PC-9 (cell line): ENCODE data around the gene VAT1L. TPM values are rescaled to one million over a fixed set of nuclear protein-coding genes. Genes with fewer than 3 reads are reported as not detected.

Experiments
- BruUV-seq: library from RNA; stranded (reverse); fragments of 400-500 nt; replicated peaks from 2 replicates; lab custom pipeline; 2021; lab: Mats Ljungman, UMichigan
- CTCF ChIA-PET: fragments of 300-600 bp; sonication (Branson Sonifier 250); formaldehyde crosslinking; loops from one replicate; lab custom pipeline; 2022; ENCODE audit warnings: antibody characterized with exemption; lab: Charles Lee
- POLR2A ChIA-PET: fragments of 300-600 bp; sonication (Branson Sonifier 250); formaldehyde crosslinking; loops from one replicate; lab custom pipeline; 2022; ENCODE audit warnings: antibody characterized with exemption; ENCODE audit not compliant: unreplicated experiment; lab: Charles Lee
- DNase-seq, 2 experiments: peaks; one replicate each; pipeline versions ENCODE4 v3.0.0 to v3.0.0-alpha.2; 2015 to 2022; ENCODE audit warnings: mixed read lengths in 1 of 2
- H2AFZ ChIP-seq: fragments of 200-600 bp; sonication (generic); 2 replicates; pipeline ENCODE4 v1.8.1; 2017; ENCODE audit warnings: antibody characterized with exemption
- H3F3A ChIP-seq: fragments of 200-600 bp; sonication (generic); 2 replicates; pipeline ENCODE4 v1.8.1; 2017; ENCODE audit warnings: antibody characterized with exemption, mild to moderate bottlenecking, low read depth; ENCODE audit not compliant: insufficient read depth
- H3K27ac ChIP-seq: fragments of 200-600 bp; sonication (generic); 2 replicates; pipeline ENCODE4 v1.6.1; 2016; ENCODE audit warnings: mixed run types
- H3K27me3 ChIP-seq: fragments of 200-600 bp; sonication (generic); 2 replicates; pipeline ENCODE4 v1.6.1; 2016; ENCODE audit warnings: low read depth, mixed run types; ENCODE audit not compliant: insufficient read depth
- H3K36me3 ChIP-seq: fragments of 200-600 bp; sonication (generic); 2 replicates; pipeline ENCODE4 v1.6.1; 2016; ENCODE audit warnings: low read depth, mixed run types
- H3K4me1 ChIP-seq: fragments of 200-600 bp; sonication (generic); replicated peaks from 2 replicates; pipeline ENCODE4 v1.6.1; 2016; ENCODE audit warnings: mixed run types; ENCODE audit not compliant: insufficient read depth
- H3K4me2 ChIP-seq: fragments of 200-600 bp; sonication (generic); 2 replicates; pipeline ENCODE4 v1.6.1; 2017; ENCODE audit warnings: mixed run types
- H3K4me3 ChIP-seq: fragments of 200-600 bp; sonication (generic); 2 replicates; pipeline ENCODE4 v1.6.1; 2016; ENCODE audit warnings: mixed run types
- H3K79me2 ChIP-seq: fragments of 200-600 bp; sonication (generic); 2 replicates; pipeline ENCODE4 v1.6.1; 2017; ENCODE audit warnings: low read depth, mixed run types
- H3K9me2 ChIP-seq: fragments of 200-600 bp; sonication (generic); 2 replicates; pipeline ENCODE4 v1.8.1; 2017; ENCODE audit warnings: mild to moderate bottlenecking; ENCODE audit not compliant: insufficient read depth
- H3K9me3 ChIP-seq: fragments of 200-600 bp; sonication (generic); 2 replicates; pipeline ENCODE4 v1.8.1; 2016; ENCODE audit warnings: low read depth; ENCODE audit not compliant: insufficient read depth
- H4K20me1 ChIP-seq: fragments of 200-600 bp; sonication (generic); 2 replicates; pipeline ENCODE4 v1.8.1; 2017; ENCODE audit not compliant: insufficient read depth
- EZH2 ChIP-seq: fragments of 200-600 bp; sonication (generic); IDR thresholded peaks from 2 replicates; pipeline ENCODE4 v1.8.0; 2017; ENCODE audit warnings: antibody characterized with exemption, low read depth
- intact Hi-C: fragments of 100-400 bp; cut with micrococcal nuclease; formaldehyde crosslinking; loops from one replicate; pipeline ENCODE4 v1.10.0; 2022; ENCODE audit not compliant: unreplicated experiment
- total RNA-seq: library from RNA; stranded (reverse); gene quantifications from 2 replicates; pipeline ENCODE4 v1.2.3, GENCODE V29; 2021
- TF ChIP-seq, protein P1 (sequence below): fragments of 200-600 bp; sonication (generic); conservative IDR thresholded peaks from 2 replicates; pipeline ENCODE4 v1.6.1; 2017; ENCODE audit warnings: mixed run types, antibody characterized with exemption, mild to moderate bottlenecking, moderate library complexity

Gene VAT1L
- total RNA-seq, 1 experiment from 2014 or later, result not detected

DNA sequence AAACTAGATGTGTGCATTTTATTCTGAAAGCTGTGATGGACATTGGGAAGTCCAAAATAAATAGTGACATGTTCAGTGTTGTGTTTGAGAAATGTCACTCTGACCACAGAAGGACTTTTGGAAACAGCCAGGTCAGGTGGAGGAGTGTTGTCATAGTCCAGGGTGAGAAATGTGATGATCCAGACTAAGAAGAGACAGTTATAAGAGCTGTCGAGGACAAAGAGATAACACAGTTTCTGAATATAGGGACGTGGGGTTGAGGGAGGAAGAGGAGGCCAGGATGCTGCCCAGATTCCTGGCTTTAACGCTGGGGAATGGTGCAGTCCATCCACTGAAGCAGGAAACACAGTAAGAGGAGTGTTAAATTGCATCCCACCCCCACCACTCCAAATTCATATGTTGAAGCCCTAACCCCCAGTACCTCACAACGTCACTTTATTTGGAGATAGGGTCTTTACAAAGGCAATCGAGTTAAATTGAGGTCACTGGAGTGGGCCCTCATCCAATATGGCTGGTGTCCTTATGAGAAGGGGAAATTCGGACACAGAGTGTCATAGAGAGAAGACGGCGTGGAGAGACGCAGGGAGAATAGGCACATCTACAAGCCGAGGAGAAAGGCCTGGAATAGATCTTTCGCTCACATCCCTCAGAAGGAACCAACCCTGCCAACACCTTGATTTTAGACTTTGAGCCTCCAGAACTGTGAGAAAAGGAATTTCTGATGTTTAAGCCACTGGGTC is 71.3 kb downstream of the VAT1L start:
- Histone ChIP-seq H3K9me2 (no peaks in the 10 kb centered on the region), H2AFZ (no peak overlapping the region), H3K79me2 (no peaks in the 10 kb centered on the region), H3K4me3 (no peak overlapping the region), H3K36me3 (no peaks in the 10 kb centered on the region), H3F3A (no peaks in the 10 kb centered on the region), H3K27me3 (peaks cover 69% of the 10 kb centered on the region), H4K20me1 (no peaks in the 10 kb centered on the region), H3K9me3 (no peaks in the 10 kb centered on the region), H3K4me2 (no peak overlapping the region), H3K27ac (no peak overlapping the region), H3K4me1 (no peaks in the 10 kb centered on the region)
- TF ChIP-seq EZH2, result no peak
- TF ChIP-seq, protein P1, sequence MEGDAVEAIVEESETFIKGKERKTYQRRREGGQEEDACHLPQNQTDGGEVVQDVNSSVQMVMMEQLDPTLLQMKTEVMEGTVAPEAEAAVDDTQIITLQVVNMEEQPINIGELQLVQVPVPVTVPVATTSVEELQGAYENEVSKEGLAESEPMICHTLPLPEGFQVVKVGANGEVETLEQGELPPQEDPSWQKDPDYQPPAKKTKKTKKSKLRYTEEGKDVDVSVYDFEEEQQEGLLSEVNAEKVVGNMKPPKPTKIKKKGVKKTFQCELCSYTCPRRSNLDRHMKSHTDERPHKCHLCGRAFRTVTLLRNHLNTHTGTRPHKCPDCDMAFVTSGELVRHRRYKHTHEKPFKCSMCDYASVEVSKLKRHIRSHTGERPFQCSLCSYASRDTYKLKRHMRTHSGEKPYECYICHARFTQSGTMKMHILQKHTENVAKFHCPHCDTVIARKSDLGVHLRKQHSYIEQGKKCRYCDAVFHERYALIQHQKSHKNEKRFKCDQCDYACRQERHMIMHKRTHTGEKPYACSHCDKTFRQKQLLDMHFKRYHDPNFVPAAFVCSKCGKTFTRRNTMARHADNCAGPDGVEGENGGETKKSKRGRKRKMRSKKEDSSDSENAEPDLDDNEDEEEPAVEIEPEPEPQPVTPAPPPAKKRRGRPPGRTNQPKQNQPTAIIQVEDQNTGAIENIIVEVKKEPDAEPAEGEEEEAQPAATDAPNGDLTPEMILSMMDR, result no peak
- BruUV-seq, result no TSS peak
- POLR2A ChIA-PET, result no interaction called here
- intact Hi-C loops, result no loop called here
- no peak for DNase-seq
- CTCF ChIA-PET, result no interaction called here

- no peak for TF ChIP-seq EZH2
- TF ChIP-seq, protein P1, result no peak
- H4K20me1 ChIP-seq, result no peaks in the 10 kb centered on the region
- H3K4me2 ChIP-seq, result no peak overlapping the region
- no peaks in the 10 kb centered on the region for H3K9me2 ChIP-seq
- no peak overlapping the region for H2AFZ ChIP-seq
- no peaks in the 10 kb centered on the region for H3K4me1 ChIP-seq
- no peak for DNase-seq
- no peaks in the 10 kb centered on the region for H3K79me2 ChIP-seq
- no TSS peak for BruUV-seq
- no peak overlapping the region for H3K27ac ChIP-seq
- H3K9me3 ChIP-seq, result no peaks in the 10 kb centered on the region
- no peaks in the 10 kb centered on the region for H3K36me3 ChIP-seq
- H3K4me3 ChIP-seq, result no peak overlapping the region
- peaks cover 62% of the 10 kb centered on the region for H3K27me3 ChIP-seq
- no peaks in the 10 kb centered on the region for H3F3A ChIP-seq
- intact Hi-C loops, result no loop called here
- ChIA-PET CTCF (interaction anchor here (0.5 kb wide), 1 partner anchor 282 kb away, joined by 4 read pairs; no protein-coding TSS in a partner anchor), POLR2A (no interaction called here)
Observed at GRCh38 chr16:77860953-77861352, 72.6 kb downstream of the VAT1L start.

- no peak overlapping the region for H2AFZ ChIP-seq
- H3K27ac ChIP-seq, result no peak overlapping the region
- no peaks in the 10 kb centered on the region for H3K4me1 ChIP-seq
- DNase-seq, result no peak
- no peaks in the 10 kb centered on the region for H4K20me1 ChIP-seq
- no peaks in the 10 kb centered on the region for H3F3A ChIP-seq
- ChIA-PET CTCF (no interaction called here), POLR2A (no interaction called here)
- no peak overlapping the region for H3K4me3 ChIP-seq
- H3K4me2 ChIP-seq, result no peak overlapping the region
- TF ChIP-seq, protein P1, result no peak
- TF ChIP-seq EZH2, result no peak
- H3K79me2 ChIP-seq, result no peaks in the 10 kb centered on the region
- H3K36me3 ChIP-seq, result no peaks in the 10 kb centered on the region
- intact Hi-C loops, result no loop called here
- no TSS peak for BruUV-seq
- H3K9me3 ChIP-seq, result no peaks in the 10 kb centered on the region
- H3K9me2 ChIP-seq, result no peaks in the 10 kb centered on the region
- H3K27me3 ChIP-seq, result peaks cover 52% of the 10 kb centered on the region
Observed at GRCh38 chr16:77863250-77863649, 74.9 kb downstream of the VAT1L start.
